NCI-H774 (cell line): ENCODE data around the gene IRF6.
"Not testable (repeated sequence)": the region's sequence is repeated elsewhere in the genome, so short reads cannot be mapped to it uniquely, and the experiment has no call there.

Experiments used
- DNase-seq: peaks from one replicate; lab custom pipeline; 2025; lab: John Stamatoyannopoulos, UW

Gene IRF6

GRCh38 chr1:209823143-209824041 is 17.4 kb upstream of the IRF6 start:
- peak; percentile 28 for DNase-seq

DNA sequence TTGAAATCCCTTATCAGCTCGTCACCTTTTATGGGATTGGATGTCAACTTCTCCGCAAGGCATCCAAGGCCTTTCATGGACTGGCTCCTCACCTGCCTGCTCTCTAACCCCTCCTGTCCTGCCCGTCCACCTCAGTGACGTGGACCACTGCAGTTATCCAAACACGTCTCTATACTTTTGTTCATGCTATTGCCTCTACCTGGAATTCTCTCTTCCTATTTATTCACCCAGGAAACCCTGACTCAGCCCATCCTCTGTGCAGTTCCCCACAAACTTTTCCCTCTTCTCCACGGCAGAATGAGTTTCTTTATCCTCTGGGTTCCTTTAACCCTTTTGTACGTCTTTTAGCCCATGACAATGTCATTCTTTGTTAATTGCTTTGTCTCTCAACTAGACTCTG is 16.8 kb upstream of the IRF6 start:
- DNase-seq: no peak

DNA sequence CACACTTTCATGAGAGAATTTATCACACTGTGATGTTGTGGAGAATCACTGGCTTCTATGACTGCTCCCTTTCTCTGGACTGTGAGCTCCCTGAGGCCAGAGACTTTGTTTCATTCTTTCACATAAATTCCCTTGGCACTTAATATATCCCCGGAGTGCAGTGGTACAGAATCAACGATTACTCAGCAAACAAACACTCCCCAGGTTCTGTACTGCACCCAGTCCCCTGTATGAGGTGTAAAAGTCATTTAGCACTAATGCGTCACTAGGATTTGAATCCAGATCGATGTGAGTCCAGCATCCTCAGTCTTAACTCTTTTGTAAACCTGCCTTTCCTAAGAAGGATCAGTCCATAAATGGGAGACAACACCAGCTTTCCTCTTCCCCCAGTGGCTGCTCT is 15.0 kb upstream of the IRF6 start:
- DNase-seq: no peak

GRCh38 chr1:209819058-209819457 is 13.1 kb upstream of the IRF6 start:
- DNase-seq: no peak

DNA sequence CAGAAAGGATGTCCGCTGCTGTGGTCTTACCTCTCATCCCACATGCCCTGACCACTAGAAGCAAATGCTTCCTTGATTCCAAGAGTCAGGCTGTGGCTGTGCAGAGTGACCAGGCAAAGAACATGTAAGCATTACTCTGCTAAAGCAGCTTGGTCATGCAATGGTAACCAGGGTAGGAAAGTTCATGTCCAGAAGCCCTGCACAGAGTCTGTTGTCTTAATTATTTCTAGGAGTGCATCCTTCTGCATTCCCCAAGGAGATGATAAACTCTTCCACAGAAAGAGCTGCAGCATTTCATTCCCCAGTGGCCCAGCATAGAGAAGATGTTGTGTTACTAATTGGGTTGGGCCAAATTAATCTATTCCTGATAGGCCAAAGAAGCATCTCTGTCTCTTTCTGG is 11.7 kb upstream of the IRF6 start:
- DNase-seq: no peak

GRCh38 chr1:209816923-209817322 is 11.0 kb upstream of the IRF6 start:
- DNase-seq: no peak

DNA sequence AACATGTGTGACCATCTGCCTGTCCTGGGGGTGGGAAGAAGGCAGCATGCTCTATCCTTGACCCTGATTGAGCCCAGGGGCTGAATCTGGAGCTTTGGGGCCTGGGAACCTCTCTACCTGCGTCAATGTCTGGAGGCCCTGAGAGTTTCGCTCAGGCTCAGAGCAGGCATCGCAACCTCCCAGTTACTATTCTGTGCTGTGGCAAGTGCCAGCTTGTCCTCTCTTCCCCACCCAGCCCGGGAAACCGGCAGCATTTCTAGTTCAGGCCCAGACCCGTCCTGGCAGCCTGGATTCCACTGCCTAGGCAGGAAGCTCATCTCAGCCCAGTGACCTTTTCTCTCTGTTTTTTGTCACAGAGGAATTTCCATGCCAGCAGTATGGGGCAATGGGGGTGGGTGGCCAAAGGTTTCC is 10.0 kb upstream of the IRF6 start:
- no peak for DNase-seq

DNA sequence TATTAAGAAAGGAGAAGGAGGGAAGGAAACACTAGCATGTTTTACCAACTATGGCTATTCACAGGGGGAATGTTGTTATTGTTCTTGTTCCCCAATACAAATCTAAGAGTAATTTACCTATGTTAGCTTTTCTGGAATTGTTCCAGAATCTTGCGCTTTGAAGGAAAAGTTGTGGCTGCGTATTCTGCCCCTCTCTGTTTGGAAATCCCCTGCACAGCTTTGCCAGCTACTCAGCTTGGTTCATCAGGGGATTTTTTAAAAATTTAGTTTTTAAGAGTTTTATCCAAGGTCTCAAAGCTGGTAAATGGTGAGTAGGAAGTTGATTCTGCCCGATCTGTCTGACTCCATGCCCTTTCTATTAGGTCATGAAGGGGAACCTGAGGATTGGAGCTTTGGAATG is 9.5 kb upstream of the IRF6 start:
- no peak for DNase-seq

GRCh38 chr1:209813902-209814301 is 8.0 kb upstream of the IRF6 start:
- DNase-seq: no peak

DNA sequence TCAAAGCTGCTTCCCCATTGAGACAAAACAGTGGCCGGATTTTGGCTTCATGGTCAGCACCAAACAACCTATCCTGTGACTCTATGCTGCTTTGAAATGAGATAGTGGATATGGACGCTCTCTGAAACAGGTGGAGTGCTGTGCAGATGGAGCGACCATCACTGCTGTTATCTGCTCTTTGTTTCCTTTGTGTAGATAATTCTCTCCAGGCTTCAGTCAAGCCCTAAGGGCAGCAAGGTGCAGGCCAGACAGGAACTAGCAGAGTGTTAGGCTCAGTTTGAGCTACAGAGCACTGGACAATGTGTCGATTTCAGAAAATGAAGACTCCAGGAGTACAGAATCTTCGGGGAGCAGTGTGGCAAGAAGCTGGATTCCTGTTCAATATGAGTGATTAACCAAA is 4.8 kb upstream of the IRF6 start:
- no peak for DNase-seq

GRCh38 chr1:209809611-209810010 is 3.7 kb upstream of the IRF6 start:
- no peak for DNase-seq

DNA sequence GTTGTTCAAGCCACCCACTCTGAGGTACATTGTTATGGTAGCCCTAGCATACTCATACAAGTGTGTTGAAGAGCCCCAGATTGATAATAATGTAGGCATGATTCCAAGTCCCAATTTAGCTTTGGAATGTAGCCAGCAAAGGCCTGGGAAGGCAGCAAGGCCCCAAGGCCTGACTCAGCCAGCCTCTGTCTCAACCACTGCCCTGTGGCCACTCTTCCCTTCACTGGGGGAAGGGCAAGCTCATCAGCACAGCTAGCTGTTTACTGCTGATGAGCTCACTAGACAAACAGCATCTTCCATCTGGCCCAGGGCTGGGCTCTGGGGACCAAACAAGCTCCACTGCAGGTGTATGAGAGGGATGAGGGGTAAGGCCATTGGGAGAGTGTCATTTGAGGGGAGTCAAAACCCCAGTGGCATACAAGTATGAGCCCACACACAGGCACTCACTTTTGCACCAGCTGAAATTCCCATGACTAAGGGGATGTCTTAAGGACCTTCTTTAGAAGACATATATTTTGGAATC is 2.2 kb upstream of the IRF6 start:
- peak; percentile 25 for DNase-seq

DNA sequence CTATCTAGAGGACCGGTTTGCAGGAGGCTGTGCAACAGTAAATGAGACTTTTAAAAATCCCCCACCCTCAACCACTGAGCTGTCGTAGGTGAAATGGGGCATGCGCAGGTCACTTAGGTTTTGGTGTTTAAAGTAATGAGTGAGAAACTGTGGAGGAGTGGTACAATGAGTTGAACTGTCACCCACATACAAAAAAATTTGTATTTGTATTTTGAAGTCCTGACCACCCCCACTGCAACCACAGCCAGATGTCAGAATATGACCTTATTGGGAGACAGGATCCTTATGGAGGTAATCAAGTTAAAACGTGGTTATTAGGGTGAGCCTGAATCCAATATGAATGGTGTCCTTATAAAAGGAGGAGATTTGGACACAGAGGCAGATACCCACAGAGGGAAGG is 1.6 kb upstream of the IRF6 start:
- DNase-seq: no peak

DNA sequence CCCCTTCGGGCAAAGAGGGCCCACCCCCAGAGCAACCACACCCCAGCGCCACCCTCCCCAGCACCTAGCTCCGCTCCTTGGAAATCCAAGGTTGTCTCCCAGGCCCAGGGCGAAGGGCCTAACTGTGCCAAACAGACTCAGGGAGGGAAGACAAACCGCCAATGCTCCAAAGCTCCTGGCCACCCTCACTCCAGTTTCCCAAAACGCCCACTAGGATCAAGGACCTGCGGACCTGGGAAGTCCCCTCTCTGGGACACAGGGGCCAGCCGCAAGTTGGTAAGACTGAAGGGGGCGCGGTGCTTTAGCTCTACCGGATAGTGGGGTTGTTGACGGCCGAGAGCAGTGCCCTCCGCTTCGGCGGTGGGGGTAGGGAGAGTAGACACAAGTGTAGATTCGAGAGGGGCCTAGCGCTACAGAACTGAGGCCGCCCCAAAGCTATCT is 581 bp downstream of the IRF6 start:
- DNase-seq: no peak

DNA sequence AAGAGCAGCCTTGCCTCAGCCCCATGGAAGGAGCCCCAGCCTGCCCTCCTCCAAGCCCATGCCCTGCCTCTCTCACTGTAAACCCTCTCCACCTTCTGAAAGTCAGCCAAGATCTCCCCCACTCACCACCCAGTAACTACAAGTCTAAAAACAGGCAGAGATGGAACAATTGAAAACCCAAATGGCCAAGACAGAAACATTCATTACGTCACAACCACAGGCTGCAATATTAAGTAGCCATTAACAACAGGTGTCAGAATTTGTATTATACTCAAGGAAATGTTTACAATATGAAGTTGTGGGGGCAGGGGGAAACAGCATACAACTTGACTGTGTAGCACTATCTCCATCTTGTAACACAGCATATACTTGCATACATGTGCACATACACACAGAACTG is 2.4 kb downstream of the IRF6 start:
- DNase-seq: no peak

- no peak for DNase-seq
Measured at GRCh38 chr1:209802780-209803152, 3.2 kb downstream of the IRF6 start.

GRCh38 chr1:209802117-209802779 is 3.7 kb downstream of the IRF6 start:
- no peak for DNase-seq

- no peak for DNase-seq
Measured at GRCh38 chr1:209800984-209801834, 4.7 kb downstream of the IRF6 start.

- no peak for DNase-seq
Measured at GRCh38 chr1:209797978-209798639, 7.8 kb downstream of the IRF6 start.

DNA sequence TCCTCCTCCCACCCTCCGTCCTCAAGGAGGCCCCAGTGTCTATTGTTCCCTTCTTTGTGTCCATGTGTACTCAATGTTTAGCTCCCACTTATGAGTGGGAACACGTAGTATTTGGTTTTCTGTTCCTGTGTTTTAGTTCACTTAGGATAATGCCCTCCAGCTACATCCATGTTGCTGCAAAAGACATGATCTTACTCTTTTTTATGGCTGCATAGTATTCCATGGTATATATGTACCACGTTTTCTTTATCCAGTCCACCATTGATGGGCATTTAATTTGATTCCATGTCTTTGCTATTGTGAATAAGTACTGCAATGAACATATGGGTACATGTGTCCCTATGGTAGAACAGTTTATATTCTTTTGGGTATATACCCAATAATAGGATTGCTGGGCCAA is 12.2 kb downstream of the IRF6 start:
- DNase-seq: not testable (repeated sequence)

DNA sequence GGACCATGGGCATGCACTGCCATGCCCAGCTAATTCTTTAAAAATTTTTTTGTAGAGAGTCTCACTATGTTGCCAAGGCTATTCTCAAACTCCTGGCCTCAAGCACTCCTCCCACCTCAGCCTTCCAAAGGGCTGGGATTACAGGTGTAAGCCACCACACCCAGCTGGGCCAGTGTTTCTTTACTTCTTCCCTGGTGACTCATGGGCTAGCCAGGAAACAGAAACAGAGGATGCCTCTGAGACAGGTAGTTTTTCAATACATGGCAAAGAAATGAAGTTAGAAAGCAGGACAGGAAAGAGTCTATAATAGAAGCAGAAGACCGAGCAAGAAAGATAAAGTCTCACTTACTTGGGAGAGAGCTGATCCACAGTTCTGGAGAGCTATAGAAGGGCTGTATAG is 14.0 kb downstream of the IRF6 start:
- DNase-seq: no peak
